ENCODE measurements around the gene PLEKHA8.

PLEKHA8 gene

GRCh38 chr7:30023524-30023923 is 4.7 kb upstream of the PLEKHA8 start:
- Histone ChIP-seq H3K4me3 (ENCODE audit: low read depth in 1 of 2, low read length in 2 of 2) (no peak overlapping the region), H3K27me3 (ENCODE audit: low read depth, low read length) (no peaks in the 10 kb centered on the region)

GRCh38 chr7:30026229-30027064 is 1.8 kb upstream of the PLEKHA8 start, which contains the start of gene FKBP14:
Gene FKBP14, minus strand, starts transcription at chr7:30026702. Its CDS starts 194 bp downstream, at chr7:30026508.
- Histone ChIP-seq H3K4me3 (ENCODE audit: low read depth in 1 of 2, low read length in 2 of 2) (peak within 1 kb of the TSS; percentile 92 to 97), H3K9me3 (ENCODE audit: control insufficient read depth in 1 of 2, low read length in 2 of 2) (no peaks in the 10 kb centered on the region), H3K27me3 (ENCODE audit: low read depth, low read length) (no peaks in the 10 kb centered on the region), H3K4me1 (ENCODE audit: control insufficient read depth in 1 of 2, insufficient read depth in 2 of 2, low read length in 2 of 2) (peaks cover 10 to 33% of the 10 kb centered on the region in 2 donors), H3K36me3 (ENCODE audit: control insufficient read depth in 1 of 2, insufficient read depth in 2 of 2, low read length in 2 of 2) (no peaks in the 10 kb centered on the region), H3K27ac (ENCODE audit: low read length) (peak within 1 kb of the TSS; percentile 92)

More at GRCh38 chr7:30023524-30023923, 4.7 kb upstream of the PLEKHA8 start:
- no peak overlapping the region for H3K27ac ChIP-seq (ENCODE audit: low read length)
- no peaks in the 10 kb centered on the region for H3K9me3 ChIP-seq (ENCODE audit: control insufficient read depth in 1 of 2, low read length in 2 of 2)
- peaks cover 10 to 20% of the 10 kb centered on the region in 2 donors for H3K4me1 ChIP-seq (ENCODE audit: control insufficient read depth in 1 of 2, insufficient read depth in 2 of 2, low read length in 2 of 2)
- peaks cover 0 to under 1% of the 10 kb centered on the region in 2 donors for H3K36me3 ChIP-seq (ENCODE audit: control insufficient read depth in 1 of 2, insufficient read depth in 2 of 2, low read length in 2 of 2)

- Histone ChIP-seq H3K27ac (ENCODE audit: low read length) (peak overlapping the region; percentile 88), H3K27me3 (ENCODE audit: low read depth, low read length) (no peaks in the 10 kb centered on the region), H3K36me3 (ENCODE audit: control insufficient read depth in 1 of 2, insufficient read depth in 2 of 2, low read length in 2 of 2) (no peaks in the 10 kb centered on the region), H3K9me3 (ENCODE audit: control insufficient read depth in 1 of 2, low read length in 2 of 2) (no peaks in the 10 kb centered on the region), H3K4me1 (ENCODE audit: control insufficient read depth in 1 of 2, insufficient read depth in 2 of 2, low read length in 2 of 2) (peaks cover 10 to 33% of the 10 kb centered on the region in 2 donors), H3K4me3 (ENCODE audit: low read depth in 1 of 2, low read length in 2 of 2) (peak overlapping the region; percentile 92 to 97)
Measured at GRCh38 chr7:30027065-30027456, 1.2 kb upstream of the PLEKHA8 start.

- Histone ChIP-seq H3K36me3 (ENCODE audit: control insufficient read depth in 1 of 2, insufficient read depth in 2 of 2, low read length in 2 of 2) (no peaks in the 10 kb centered on the region), H3K4me3 (ENCODE audit: low read depth in 1 of 2, low read length in 2 of 2) (peak overlapping the region; percentile 92 to 97), H3K4me1 (ENCODE audit: control insufficient read depth in 1 of 2, insufficient read depth in 2 of 2, low read length in 2 of 2) (peaks cover 10 to 38% of the 10 kb centered on the region in 2 donors), H3K27ac (ENCODE audit: low read length) (peak overlapping the region; percentile 88), H3K27me3 (ENCODE audit: low read depth, low read length) (no peaks in the 10 kb centered on the region), H3K9me3 (ENCODE audit: control insufficient read depth in 1 of 2, low read length in 2 of 2) (no peaks in the 10 kb centered on the region)
Measured at GRCh38 chr7:30027740-30028215, 434 bp upstream of the PLEKHA8 start.

GRCh38 chr7:30028749-30029635 is 780 bp downstream of the PLEKHA8 start:
- Histone ChIP-seq H3K27me3 (ENCODE audit: low read depth, low read length) (no peaks in the 10 kb centered on the region), H3K9me3 (ENCODE audit: control insufficient read depth in 1 of 2, low read length in 2 of 2) (no peaks in the 10 kb centered on the region), H3K36me3 (ENCODE audit: control insufficient read depth in 1 of 2, insufficient read depth in 2 of 2, low read length in 2 of 2) (no peaks in the 10 kb centered on the region), H3K27ac (ENCODE audit: low read length) (peak overlapping the region; percentile 88), H3K4me3 (ENCODE audit: low read depth in 1 of 2, low read length in 2 of 2) (peak overlapping the region; percentile 92 to 97), H3K4me1 (ENCODE audit: control insufficient read depth in 1 of 2, insufficient read depth in 2 of 2, low read length in 2 of 2) (peaks cover 10 to 40% of the 10 kb centered on the region in 2 donors)

GRCh38 chr7:30029696-30030095 is 1.5 kb downstream of the PLEKHA8 start:
- H3K36me3 ChIP-seq (ENCODE audit: control insufficient read depth in 1 of 2, insufficient read depth in 2 of 2, low read length in 2 of 2), result no peaks in the 10 kb centered on the region
- H3K27ac ChIP-seq (ENCODE audit: low read length), result peak overlapping the region; percentile 8
- peaks cover 10 to 38% of the 10 kb centered on the region in 2 donors for H3K4me1 ChIP-seq (ENCODE audit: control insufficient read depth in 1 of 2, insufficient read depth in 2 of 2, low read length in 2 of 2)
- no peaks in the 10 kb centered on the region for H3K9me3 ChIP-seq (ENCODE audit: control insufficient read depth in 1 of 2, low read length in 2 of 2)
- H3K27me3 ChIP-seq (ENCODE audit: low read depth, low read length), result no peaks in the 10 kb centered on the region
- H3K4me3 ChIP-seq (ENCODE audit: low read depth in 1 of 2, low read length in 2 of 2), result peak overlapping the region; percentile 92 to 97

- no peaks in the 10 kb centered on the region for H3K36me3 ChIP-seq (ENCODE audit: control insufficient read depth in 1 of 2, insufficient read depth in 2 of 2, low read length in 2 of 2)
- no peak overlapping the region for H3K4me3 ChIP-seq (ENCODE audit: low read depth in 1 of 2, low read length in 2 of 2)
- peaks cover 0 to 24% of the 10 kb centered on the region in 2 donors for H3K4me1 ChIP-seq (ENCODE audit: control insufficient read depth in 1 of 2, insufficient read depth in 2 of 2, low read length in 2 of 2)
- H3K9me3 ChIP-seq (ENCODE audit: control insufficient read depth in 1 of 2, low read length in 2 of 2), result no peaks in the 10 kb centered on the region
- H3K27ac ChIP-seq (ENCODE audit: low read length), result no peak overlapping the region
- H3K27me3 ChIP-seq (ENCODE audit: low read depth, low read length), result no peaks in the 10 kb centered on the region
Measured at GRCh38 chr7:30032310-30033125, 4.3 kb downstream of the PLEKHA8 start.

GRCh38 chr7:30034501-30034900 is 6.3 kb downstream of the PLEKHA8 start:
- H3K27me3 ChIP-seq (ENCODE audit: low read depth, low read length), result no peaks in the 10 kb centered on the region
- peaks cover 0 to 16% of the 10 kb centered on the region in 2 donors for H3K4me1 ChIP-seq (ENCODE audit: control insufficient read depth in 1 of 2, insufficient read depth in 2 of 2, low read length in 2 of 2)
- no peaks in the 10 kb centered on the region for H3K36me3 ChIP-seq (ENCODE audit: control insufficient read depth in 1 of 2, insufficient read depth in 2 of 2, low read length in 2 of 2)
- no peak overlapping the region for H3K4me3 ChIP-seq (ENCODE audit: low read depth in 1 of 2, low read length in 2 of 2)
- no peaks in the 10 kb centered on the region for H3K9me3 ChIP-seq (ENCODE audit: control insufficient read depth in 1 of 2, low read length in 2 of 2)
- no peak overlapping the region for H3K27ac ChIP-seq (ENCODE audit: low read length)

GRCh38 chr7:30036220-30036619 is 8.0 kb downstream of the PLEKHA8 start:
- Histone ChIP-seq H3K4me1 (ENCODE audit: control insufficient read depth in 1 of 2, insufficient read depth in 2 of 2, low read length in 2 of 2) (peaks cover 0 to 8% of the 10 kb centered on the region in 2 donors), H3K36me3 (ENCODE audit: control insufficient read depth in 1 of 2, insufficient read depth in 2 of 2, low read length in 2 of 2) (no peaks in the 10 kb centered on the region)

GRCh38 chr7:30038196-30038980 is 10.2 kb downstream of the PLEKHA8 start:
- H3K36me3 ChIP-seq (ENCODE audit: control insufficient read depth in 1 of 2, insufficient read depth in 2 of 2, low read length in 2 of 2), result no peaks in the 10 kb centered on the region
- H3K27me3 ChIP-seq (ENCODE audit: low read depth, low read length), result no peaks in the 10 kb centered on the region
- H3K27ac ChIP-seq (ENCODE audit: low read length), result no peak overlapping the region

More at GRCh38 chr7:30036220-30036619, 8.0 kb downstream of the PLEKHA8 start:
- Histone ChIP-seq H3K9me3 (ENCODE audit: control insufficient read depth in 1 of 2, low read length in 2 of 2) (no peaks in the 10 kb centered on the region), H3K27ac (ENCODE audit: low read length) (no peak overlapping the region), H3K4me3 (ENCODE audit: low read depth in 1 of 2, low read length in 2 of 2) (no peak overlapping the region), H3K27me3 (ENCODE audit: low read depth, low read length) (no peaks in the 10 kb centered on the region)

More at GRCh38 chr7:30038196-30038980, 10.2 kb downstream of the PLEKHA8 start:
- Histone ChIP-seq H3K4me3 (ENCODE audit: low read depth in 1 of 2, low read length in 2 of 2) (no peak overlapping the region), H3K9me3 (ENCODE audit: control insufficient read depth in 1 of 2, low read length in 2 of 2) (no peaks in the 10 kb centered on the region), H3K4me1 (ENCODE audit: control insufficient read depth in 1 of 2, insufficient read depth in 2 of 2, low read length in 2 of 2) (peaks cover 0 to 4% of the 10 kb centered on the region in 2 donors)

All from muscle layer of duodenum (tissue), 2 donors.